ENCODE measurements around the gene EPHB2. TPM values are rescaled to one million over a fixed set of nuclear protein-coding genes. Genes with fewer than 3 reads are reported as not detected.

Gene EPHB2
- total RNA-seq, 2 experiments from 2014 or later = 0.08 TPM; not detected in 1

DNA sequence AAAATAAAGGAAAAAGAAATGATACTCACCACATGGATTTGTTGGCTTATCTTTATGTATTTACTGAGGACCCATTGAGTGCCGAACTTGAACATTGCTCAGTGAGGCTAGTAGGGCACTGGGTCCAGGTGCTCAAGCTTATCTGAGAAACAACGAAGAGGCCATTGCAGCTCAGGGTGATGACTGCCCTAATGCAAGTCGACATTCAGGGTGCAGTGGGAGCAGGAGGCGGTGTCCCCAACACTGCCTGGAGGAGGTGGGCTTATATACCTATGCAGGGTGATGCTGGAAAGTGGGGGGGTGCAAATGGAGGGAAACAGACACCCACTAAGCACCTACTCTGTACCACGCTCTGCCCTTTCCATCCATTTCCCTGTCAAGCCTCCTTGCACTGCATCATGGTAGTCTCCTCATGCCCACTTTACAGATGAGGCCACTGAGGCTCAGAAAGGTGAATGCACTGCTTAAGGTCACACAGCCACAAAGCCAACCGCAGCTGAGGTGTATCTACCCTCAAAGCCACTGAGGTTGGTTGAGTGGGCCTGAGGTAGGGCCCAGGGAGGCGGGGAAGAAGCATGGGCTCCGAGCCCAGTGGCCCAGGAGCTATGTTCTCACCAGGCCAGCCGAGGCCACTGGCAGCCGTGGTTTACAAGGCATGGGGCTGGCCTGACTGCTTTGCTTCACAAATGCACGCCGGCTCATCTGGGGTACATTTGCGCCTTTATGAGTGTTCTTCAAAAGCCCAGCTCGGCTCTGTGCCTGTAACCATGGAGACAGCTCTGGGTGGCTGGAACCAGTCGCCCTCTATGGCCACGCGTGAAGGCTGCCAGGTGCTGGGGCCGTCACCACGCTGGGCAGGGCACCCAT, 103.8 kb downstream of the EPHB2 start:
- no peak for TF ChIP-seq CTCF (IDR thresholded peaks at IDR 0.05)
- intact Hi-C loops (cut with DNase I, micrococcal nuclease) = no loop called here
- ChIA-PET POLR2A (no interaction called here), CTCF (no interaction called here)
- Histone ChIP-seq H3K27me3 (ENCODE audit: control insufficient read depth in 1 of 2, insufficient read depth in 2 of 2, low read length in 2 of 2) (no peaks in the 10 kb centered on the region), H3K4me1 (ENCODE audit: insufficient read depth, low read length) (no peaks in the 10 kb centered on the region), H3K27ac (ENCODE audit: low read depth in 1 of 2, low read length in 2 of 2) (no peak overlapping the region), H3K4me3 (ENCODE audit: low read length) (no peak overlapping the region), H3K9me3 (ENCODE audit: control insufficient read depth in 1 of 2, insufficient read depth in 1 of 2, low read length in 2 of 2) (no peaks in the 10 kb centered on the region), H3K36me3 (ENCODE audit: insufficient read depth, low read length) (no peaks in the 10 kb centered on the region)
- H3K27me3 Mint-ChIP-seq = no peaks in the 10 kb centered on the region
- H3K4me1 Mint-ChIP-seq (ENCODE audit: low read depth) = no peaks in the 10 kb centered on the region
- DNase-seq (no peak), ATAC-seq (ENCODE audit: poor library complexity) (no peak)
- H3K4me3 Mint-ChIP-seq = no peak overlapping the region
- no peak overlapping the region for H3K27ac Mint-ChIP-seq
- H3K9me3 Mint-ChIP-seq = no peaks in the 10 kb centered on the region
- no peaks in the 10 kb centered on the region for H3K36me3 Mint-ChIP-seq (ENCODE audit: low read depth)

GRCh38 chr1:22815043-22815365, 104.4 kb downstream of the EPHB2 start:
- no peak for DNase-seq
- H3K9me3 Mint-ChIP-seq = no peaks in the 10 kb centered on the region
- ChIA-PET POLR2A (no interaction called here), CTCF (no interaction called here)
- no peaks in the 10 kb centered on the region for H3K27me3 Mint-ChIP-seq
- H3K4me1 ChIP-seq (ENCODE audit: insufficient read depth, low read length) = no peaks in the 10 kb centered on the region
- H3K36me3 ChIP-seq (ENCODE audit: insufficient read depth, low read length) = no peaks in the 10 kb centered on the region
- H3K4me3 Mint-ChIP-seq = no peak overlapping the region
- ATAC-seq (ENCODE audit: poor library complexity) = no peak
- H3K9me3 ChIP-seq (ENCODE audit: control insufficient read depth in 1 of 2, insufficient read depth in 1 of 2, low read length in 2 of 2) = no peaks in the 10 kb centered on the region
- H3K27ac ChIP-seq (ENCODE audit: low read depth in 1 of 2, low read length in 2 of 2) = no peak overlapping the region
- no peak overlapping the region for H3K4me3 ChIP-seq (ENCODE audit: low read length)
- H3K4me1 Mint-ChIP-seq (ENCODE audit: low read depth) = no peaks in the 10 kb centered on the region
- no peak for TF ChIP-seq CTCF (IDR thresholded peaks at IDR 0.05)
- H3K27me3 ChIP-seq (ENCODE audit: control insufficient read depth in 1 of 2, insufficient read depth in 2 of 2, low read length in 2 of 2) = no peaks in the 10 kb centered on the region
- intact Hi-C loops (cut with DNase I, micrococcal nuclease) = no loop called here
- H3K36me3 Mint-ChIP-seq (ENCODE audit: low read depth) = no peaks in the 10 kb centered on the region
- no peak overlapping the region for H3K27ac Mint-ChIP-seq

DNA sequence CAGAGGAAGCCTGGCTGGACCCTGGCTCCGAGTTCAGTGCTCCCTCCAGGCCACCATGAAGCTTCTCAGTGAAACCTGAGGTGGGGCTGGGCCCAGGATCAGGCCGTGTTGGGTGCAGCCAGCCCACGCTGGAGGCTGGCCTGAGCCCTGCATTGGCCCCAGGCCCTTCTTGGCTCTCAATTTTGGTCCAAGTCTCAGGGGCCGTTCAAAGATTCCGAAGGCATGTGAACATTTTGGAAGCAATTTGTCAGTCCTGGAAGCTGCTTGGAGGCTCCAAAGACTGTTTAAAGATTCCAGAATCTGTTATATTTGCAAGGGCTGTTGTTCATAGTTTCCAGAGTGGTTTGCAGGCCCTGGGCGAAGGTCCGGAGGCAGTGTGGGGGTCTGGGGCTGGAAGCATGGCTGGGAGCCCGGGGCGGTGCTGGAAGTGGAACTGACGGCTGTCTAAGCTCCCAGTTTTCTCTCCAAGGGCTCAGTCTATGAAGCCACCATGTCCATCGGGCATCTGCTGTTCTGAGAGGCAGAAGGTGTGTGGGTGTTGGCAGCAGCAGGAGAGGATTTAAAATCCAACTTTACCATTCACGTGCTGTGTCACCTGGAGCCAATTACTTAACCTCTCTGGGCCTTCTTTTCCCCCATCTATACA, 104.9 kb downstream of the EPHB2 start:
- ATAC-seq (ENCODE audit: poor library complexity) (no peak), DNase-seq (no peak)
- POLR2A ChIA-PET = no interaction called here
- Mint-ChIP-seq H3K4me1 (ENCODE audit: low read depth) (no peaks in the 10 kb centered on the region), H3K27me3 (no peaks in the 10 kb centered on the region), H3K4me3 (no peak overlapping the region), H3K36me3 (ENCODE audit: low read depth) (no peaks in the 10 kb centered on the region), H3K9me3 (no peaks in the 10 kb centered on the region), H3K27ac (no peak overlapping the region)
- intact Hi-C loops (cut with DNase I, micrococcal nuclease) = no loop called here
- Histone ChIP-seq H3K27me3 (ENCODE audit: control insufficient read depth in 1 of 2, insufficient read depth in 2 of 2, low read length in 2 of 2) (no peaks in the 10 kb centered on the region), H3K27ac (ENCODE audit: low read depth in 1 of 2, low read length in 2 of 2) (no peak overlapping the region), H3K36me3 (ENCODE audit: insufficient read depth, low read length) (no peaks in the 10 kb centered on the region), H3K9me3 (ENCODE audit: control insufficient read depth in 1 of 2, insufficient read depth in 1 of 2, low read length in 2 of 2) (no peaks in the 10 kb centered on the region), H3K4me1 (ENCODE audit: insufficient read depth, low read length) (no peaks in the 10 kb centered on the region), H3K4me3 (ENCODE audit: low read length) (no peak overlapping the region)
- CTCF ChIA-PET = no interaction called here
- TF ChIP-seq CTCF (IDR thresholded peaks at IDR 0.05) = no peak
